Measurements from ENCODE around the gene FLRT1.
"Not testable (repeated sequence)": the region's sequence is repeated elsewhere in the genome, so short reads cannot be mapped to it uniquely, and the experiment has no call there.

FLRT1 gene

DNA sequence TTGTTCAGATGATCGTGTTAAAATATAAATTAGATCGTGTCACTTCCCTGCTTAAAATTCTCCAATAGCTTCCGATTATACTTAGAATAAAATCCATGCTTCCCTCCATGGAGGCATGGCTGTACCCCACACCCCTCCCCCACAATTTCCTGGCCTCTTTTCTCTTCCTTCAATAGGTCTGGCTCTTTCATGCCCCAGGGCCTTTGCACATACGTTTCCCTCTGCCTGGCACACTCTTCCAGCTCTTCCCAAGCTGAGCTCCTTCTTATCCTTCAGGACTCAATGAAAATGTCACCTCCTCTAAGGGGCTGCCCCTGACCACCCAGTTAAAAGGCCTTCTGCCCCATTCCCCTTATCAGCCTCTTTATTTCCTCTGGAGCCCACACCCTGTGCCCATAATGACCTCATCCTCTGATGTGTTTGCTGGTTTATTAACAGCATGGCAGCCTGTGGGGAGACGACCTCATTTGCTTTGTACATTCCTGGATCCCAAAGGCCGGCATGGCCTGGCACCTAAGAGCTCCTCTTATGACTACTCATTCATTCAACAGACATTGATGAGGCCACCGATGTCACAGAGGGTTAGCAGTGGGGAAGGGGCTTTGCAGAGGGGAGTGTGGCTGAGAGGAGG, 9.0 kb upstream of the FLRT1 start:
- no peak for DNase-seq

DNA sequence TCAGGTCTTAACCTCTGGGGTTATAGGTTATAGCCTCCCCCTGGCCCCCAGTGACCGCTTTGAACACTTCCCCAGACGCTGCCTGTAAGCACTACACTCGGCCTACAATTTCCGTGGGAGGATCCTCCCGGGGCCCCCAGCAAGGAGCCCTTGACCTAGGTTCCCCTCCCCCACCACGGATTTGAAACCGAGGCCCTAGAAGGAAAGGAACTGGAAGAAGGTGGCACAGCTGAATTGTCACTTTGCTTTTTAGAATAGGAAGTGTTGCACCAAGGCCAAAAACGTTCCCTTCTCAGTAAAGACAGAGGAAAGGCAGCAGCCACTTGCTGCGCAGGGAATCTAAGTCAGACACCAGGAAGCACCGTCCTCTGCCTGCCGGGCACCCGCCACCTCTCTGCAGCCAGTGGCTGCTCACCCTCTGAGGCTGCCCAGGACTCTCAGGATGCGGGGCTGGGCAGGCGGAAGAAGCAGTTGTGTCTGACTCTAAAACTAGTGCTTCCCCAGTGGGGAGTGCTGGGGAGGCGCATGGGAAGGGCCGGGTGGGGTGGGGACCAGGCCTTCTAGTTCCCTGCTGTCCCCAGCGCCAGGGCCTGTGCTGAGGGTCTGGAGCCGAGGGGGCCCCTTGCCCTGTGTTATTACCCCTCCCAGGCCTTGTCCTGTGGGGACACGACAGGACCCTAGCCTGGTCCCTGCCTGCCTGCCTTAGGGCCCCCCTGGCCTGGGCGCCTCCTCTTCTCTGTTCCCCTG, 7.9 kb upstream of the FLRT1 start:
- DNase-seq: no peak

DNA sequence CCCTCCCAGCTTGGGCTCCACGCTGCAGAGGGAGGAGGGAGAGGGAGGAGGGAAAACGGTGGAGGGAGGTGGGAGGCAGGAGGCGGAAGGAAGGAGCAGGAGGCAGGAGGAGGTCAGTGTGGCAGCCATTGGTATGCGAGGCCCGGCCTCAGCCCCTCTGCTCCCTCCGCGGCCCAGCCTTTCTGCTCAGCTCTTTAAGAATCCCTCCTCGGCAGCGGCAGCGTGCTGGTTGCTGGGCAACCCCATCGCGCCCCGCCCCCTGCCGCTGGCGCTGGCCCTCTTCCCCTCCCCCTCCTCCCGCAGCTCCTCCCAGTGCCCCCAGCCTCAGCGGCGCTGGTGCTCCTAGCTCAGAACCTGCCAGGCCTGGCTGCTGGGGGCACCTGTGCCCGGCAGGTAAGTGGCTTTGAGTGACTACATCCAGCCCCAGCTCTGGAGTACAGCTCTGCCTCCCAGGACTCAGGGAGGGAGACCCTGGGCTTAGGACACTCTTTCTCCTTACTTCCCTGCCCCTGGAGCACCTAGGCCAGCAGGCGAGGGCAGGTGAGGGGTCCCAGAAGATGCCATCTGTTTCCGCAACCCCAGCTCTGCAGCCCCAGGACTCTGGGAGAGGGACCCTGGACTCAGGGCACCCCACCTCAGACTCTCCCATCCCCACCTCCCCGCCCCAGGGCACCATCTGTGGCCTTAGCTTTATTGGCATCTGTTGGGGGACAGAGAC, 7.2 kb upstream of the FLRT1 start:
- DNase-seq: no peak

DNA sequence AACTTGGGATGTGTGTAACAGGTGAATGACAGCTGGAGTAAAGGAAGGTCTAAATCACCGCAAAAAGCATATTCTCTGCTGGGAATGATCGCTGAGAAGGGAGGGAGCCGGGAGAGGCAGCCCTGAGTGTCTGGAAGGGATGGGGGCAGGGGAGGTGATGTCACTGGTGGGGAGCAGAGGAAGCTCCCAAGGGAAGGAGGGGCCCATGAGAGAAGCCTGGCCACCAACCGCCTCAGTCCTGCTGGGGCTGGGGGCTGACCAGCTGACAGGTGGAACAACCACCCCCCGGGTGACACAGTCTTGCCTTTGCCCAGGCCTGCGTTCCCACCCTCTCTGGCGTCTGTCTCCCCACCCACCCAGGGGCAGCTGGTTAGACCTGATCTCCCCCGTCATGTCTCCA, 6.0 kb upstream of the FLRT1 start:
- DNase-seq: no peak

DNA sequence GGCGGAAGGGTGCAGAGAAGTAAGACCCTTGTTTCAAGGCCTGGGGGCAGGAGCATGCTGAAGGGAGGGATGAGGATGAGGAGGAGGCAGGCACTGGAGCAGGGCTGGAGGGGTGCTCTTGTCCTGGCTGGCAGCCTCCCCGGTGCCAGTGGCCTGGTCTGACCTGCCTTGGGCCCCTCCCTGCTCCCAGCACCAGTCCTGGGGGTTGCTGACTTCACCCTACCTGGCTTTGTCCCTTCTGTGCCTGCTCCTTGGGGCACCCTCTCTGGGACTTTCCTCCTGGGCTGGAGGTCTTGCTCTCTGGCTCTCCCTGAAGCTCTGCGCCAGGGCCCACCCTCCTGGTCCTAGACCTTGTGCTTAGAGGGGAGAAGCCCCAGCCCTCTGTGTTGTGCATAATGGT, 4.7 kb upstream of the FLRT1 start:
- DNase-seq: no peak

DNA sequence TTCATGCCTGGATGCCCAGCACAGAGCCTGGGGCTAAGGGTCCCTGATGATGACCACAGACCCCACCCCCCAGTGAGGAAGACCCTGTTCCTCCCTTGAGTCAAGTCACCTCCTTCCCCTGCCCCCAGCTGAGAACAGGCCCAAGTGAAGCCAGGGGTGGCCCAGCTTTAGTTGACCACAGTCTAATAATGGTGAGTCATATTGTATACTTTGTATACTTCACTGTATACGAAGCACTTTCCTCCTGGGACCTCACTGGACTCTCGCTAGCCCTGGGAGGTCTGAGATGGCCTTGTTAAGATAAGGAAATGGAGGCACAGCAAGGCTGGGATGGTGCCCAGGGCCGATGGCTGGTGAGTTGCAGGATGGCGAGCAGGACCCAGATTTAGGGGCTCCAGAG, 3.7 kb upstream of the FLRT1 start:
- DNase-seq: no peak

DNA sequence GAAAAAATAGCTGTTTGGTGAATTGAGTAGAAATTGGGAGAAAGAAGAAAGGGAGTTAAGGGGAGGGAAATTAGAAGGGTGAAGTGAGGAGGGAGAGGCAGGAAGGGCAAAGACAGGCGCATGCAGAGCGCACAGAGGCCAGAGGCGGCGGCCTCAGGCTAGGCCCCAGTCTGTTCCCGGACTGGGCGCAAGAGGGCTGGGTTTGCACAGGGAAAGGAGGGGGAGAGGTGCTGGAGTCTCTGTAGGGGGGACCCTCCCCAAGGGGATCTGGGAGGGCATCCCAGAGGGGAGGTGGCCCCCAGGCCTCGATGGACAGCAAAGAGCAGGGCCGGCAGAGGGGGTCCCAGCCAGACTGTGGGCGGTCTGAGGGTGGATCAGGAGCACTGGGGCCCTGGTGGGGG, 1.3 kb upstream of the FLRT1 start:
- DNase-seq: no peak

DNA sequence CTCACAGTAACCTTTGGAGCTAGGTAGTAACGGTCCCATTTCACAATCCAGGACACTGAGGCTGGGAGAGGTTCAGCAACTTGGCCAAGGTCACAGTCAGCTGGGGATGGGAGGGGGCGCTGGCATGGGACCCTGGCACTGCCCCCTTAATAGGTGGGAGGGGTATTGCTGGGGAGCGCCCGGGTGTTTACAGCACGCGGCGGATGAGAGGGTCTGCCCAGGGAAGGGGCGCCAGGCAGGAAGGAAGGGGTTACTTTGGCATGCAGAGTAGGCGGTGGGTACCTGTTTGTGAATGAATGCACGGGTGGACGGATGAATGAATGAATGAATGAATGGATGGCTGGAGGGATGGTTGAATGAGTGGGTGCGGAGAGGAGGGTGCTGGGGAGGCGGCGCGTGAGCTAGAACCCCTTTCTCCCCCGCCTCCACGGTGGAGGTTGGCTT, 628 bp upstream of the FLRT1 start:
- no peak for DNase-seq

DNA sequence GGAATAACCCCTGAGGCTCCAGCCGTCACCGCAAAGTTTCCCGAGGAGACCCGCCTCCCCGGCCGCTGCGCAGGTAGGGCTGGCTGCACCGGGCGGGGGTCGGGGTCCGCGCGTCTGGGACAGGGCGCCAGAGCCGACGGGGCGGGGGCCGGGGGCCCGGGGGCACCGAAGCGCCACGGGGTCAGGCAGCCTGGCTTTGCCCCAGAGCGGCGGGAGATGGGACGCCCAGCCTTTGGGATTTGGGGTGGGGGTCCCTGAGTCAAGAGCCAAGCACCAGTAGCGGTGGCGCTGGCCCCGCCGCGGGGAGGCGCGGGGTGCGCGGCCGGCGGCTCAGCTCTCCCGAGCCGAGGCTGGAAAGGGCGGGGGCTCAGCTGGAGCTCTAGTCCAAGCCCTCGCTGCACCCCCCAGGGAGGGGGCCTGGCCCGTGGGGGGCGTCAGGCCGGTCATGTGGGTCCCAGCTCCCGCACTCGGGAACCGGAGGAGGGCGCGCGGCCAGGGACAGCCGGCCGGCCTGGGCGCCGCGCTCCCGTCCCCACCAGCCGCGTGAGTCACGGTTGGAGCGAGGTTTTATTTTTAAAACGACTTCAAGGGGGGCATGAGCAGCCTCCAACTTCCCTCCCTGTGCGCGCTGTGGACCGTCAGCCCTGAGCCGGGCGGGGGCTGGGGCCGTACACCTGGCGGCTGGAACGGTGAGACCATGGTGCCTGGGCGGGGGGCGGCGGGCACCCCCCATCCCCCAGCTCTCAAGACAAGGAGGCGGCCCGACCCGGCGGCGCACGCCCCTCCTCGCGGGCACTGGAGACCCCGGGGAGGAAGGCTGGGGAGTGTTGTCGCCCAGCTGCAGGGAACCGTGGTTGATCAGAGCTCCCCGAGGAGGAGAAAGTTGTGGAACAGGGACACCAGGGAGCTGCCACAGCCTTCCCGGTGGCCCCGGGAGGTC, 626 bp downstream of the FLRT1 start:
- DNase-seq: no peak

DNA sequence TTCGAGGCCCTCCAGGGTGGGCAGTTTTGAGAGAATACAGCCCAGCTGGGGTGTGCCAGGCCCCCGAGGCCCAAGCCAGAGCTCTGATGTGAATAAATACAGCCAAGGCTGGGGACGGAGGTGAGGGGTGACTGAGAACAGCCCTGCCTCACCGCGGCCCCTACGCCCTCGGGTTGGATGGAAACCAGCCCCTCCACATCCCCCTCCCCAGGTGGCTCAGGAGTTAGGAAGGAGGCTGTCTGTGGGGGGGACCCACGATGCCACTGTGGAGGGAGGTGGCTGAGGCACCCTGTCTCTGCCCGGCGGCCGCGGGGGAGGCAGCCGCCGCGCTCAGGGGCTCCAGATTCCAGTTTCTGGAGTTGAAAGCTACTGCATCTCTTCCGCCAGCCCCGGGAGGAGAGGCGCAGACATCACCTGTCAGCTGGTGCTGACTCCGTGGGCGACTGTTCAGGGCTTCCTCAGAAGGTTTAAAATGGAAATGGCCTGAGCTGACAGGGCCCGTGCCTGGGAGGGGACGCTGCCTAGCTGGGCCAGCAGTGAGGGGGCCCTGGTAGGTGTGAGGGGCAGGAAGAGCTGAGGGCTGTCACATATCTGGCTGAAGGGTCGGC, 1.4 kb downstream of the FLRT1 start:
- DNase-seq: no peak

DNA sequence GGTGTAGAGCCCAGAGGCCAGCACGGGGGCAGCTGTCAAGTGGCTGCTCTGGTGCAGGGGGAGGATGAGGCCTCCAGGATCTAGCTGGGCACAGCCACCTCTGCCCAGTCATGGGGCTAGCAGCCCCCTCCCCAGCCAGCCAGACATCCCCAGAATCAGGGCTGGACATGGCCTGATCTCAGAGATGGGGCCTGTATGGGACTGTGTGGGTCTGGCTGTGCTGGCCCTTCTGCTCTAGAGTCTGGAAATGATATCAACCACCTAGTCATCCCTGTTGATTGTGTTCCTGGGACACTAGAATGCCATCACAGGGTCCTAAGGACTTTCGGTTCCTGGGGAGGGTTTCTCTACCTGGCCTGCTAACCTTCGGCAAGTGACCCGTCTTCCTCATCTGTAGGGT, 2.8 kb downstream of the FLRT1 start:
- DNase-seq: no peak

DNA sequence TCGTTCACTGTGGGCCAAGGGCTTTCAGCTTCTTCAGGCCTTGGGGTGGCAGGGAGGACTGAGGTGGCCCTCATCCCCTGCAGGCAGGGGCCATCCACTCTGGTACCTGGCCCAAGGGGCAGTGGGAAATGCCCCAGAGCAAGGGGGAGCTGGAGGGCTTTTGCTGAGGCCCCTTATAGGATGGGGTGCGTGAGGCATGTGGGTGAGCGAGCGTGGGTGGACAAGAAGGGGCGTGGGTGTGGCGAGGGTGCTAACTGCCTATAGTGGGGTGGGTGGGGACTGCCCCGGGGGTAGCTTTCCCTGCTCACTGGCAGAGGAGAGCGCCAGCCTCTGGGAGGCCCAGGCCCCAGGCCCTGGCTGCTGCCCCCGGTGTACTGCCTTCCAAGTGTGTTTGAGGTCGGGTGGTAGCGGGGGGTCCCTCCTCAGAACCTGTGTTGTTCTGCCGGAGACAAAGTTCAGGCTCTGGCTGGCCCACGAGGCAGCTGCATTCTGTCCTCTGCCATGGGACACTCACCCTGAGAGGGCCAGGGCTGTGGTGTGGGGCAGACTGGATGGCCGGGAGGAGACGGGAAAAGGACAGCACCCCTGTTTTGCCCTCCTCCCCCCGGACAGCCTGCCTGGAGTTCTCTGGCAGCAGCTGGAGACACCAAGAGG, 3.4 kb downstream of the FLRT1 start:
- DNase-seq: no peak

DNA sequence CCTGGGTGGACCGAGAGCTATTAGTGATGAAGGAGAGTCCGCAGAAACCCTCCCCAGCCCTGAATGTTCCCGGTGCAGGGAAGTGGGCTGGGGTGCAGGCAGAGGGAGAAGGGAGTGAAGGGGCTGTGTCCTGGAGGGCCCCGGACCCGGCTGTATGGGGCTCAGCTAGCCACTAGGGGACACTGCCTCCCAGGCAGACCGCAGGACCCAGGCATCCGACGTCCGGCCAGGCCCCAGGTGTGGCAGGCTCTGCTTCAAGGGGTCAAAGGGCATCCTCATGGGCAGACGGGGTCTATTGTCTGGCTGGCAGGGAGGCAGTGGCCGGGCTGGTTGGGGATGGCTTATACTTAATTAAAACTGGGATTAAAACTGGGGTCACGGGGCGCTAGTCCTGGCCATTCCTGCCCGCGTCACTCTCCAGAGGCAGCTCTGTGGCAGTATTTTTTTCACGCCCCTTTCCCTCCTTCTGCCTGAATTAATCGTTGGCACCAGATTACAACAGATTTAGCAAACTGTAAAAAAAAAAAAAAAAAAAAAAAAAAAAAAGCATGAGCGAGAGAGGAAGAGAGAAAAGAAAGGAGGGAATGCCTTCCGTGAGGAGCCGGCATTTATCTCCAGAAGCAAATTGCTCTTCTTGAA, 5.1 kb downstream of the FLRT1 start:
- DNase-seq: no peak

DNA sequence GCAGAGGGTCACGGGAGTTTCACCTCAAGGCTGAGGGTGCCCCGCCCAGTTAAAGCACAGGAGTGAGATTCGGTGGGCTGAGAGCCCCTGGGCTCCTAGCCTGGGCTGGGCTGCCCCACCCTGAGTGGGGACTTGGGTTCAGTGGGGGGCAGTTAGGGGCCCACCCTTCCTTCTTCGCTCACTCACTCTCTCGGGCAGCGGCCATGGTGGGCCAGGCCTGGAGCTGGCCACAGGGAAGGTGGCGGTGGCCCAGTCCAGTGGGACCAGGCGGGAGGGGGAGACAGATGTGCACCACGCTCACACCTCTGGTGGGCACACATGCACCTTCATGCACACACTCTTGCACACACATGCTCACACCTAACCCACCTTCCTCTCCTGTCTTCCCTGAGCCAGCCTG, 6.1 kb downstream of the FLRT1 start:
- DNase-seq: no peak

DNA sequence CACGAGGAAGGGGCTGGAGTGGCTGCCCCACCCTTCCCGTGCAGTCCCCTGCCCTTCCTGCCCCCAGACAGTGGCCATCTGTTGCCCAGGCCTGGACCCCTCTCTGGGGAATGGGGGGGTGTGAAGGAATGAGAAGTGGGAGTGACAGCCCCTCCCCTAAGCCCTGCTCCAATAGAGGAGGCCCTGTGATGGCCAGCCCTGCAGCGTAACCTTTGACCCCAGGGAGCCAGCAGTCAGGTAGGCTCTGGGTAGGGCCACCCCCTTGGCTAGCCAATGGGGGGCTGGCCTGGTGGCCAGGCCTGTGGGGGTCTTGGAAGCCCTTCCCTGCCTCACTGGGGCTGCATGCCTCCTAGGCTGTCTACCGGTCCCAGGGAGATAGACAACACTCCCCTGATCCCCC, 6.6 kb downstream of the FLRT1 start:
- no peak for DNase-seq

DNA sequence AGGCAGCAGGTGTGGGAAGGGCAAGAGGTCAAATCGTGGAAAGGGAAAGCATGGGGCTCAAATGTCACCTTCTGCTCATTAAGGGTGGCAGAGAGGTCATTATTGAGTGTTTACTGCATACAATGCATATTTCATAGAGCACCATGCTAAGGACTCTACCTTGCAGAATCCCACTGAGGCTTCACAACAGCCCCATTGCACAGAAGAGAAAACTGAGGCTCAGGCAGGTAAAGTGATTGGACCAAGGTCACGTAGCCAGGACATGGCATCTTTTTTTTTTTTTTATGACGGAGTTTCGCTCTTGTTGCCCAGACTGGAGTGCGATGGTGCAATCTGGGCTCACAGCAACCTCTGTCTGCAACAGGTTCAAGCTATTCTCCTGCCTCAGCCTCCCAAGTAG, 7.8 kb downstream of the FLRT1 start:
- DNase-seq: no peak

DNA sequence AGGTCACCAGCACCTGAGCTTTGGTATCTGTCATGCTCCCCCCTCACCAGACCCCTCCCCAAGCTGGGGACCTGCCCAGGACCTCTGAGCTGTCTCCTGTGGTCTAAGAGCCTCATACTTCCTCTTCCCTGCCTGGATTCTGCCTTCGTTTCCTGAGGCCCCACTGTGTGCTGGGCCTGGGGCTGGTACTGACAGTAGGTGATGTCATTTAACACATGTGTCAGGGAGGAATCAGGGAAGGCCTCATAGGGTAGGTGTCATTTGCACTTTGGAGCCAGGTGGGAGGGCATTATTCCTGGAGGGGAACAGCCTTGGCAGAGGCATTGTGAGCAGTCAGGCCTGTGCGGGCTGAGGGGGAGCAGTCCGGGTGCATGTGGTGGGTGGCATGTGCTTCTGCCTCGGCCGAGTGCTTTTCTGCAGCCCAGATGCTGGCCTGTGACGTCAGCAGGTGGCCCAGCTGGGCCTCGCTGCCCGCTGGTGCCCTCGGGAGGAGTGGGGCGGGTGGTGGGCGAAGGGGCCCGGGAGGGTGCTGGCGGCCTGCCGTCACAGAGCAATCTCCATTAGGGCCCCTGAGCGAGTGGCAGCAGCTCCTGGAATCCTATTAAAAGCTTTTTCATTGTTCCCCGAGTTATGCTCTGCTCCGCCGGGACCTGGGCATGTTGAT, 9.1 kb downstream of the FLRT1 start:
- no peak for DNase-seq

DNA sequence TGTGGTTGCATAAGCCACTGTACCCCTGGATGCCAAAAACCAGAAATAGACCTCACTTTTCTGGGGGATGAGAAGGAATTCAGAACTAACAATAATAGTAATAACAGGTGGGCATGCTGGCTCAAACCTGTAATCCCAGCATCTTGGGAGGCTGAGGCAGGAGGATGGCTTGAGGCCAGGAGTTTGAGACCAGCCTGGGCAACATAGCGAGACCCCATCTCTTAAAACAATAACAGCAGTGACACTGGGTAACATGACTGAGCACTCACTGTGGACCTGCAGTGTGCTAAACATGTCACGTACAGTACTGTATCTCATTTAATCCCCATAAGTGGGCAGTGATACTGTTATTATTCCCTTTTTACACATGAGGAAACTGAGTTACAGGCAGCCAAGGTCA, 10.0 kb downstream of the FLRT1 start:
- no peak for DNase-seq

DNA sequence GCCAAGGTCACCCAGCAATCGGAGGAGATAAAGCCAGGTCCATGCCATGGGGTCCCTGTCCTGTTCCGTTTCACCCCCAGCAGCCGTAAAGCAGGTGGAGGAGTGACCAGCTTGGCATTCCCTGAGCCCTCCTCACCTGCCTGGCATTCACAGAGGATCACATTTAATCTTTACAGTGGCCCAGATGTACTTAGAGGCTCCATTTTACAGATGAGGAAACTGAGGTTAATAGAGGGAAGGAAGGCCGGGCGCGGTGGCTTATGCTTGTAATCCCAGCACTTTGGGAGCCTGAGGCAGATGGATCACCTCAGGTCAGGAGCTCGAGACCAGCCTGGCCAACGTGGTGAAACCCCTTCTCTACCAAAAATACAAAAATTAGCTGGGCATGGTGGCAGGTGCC, 11.6 kb downstream of the FLRT1 start:
- DNase-seq: not testable (repeated sequence)

DNA sequence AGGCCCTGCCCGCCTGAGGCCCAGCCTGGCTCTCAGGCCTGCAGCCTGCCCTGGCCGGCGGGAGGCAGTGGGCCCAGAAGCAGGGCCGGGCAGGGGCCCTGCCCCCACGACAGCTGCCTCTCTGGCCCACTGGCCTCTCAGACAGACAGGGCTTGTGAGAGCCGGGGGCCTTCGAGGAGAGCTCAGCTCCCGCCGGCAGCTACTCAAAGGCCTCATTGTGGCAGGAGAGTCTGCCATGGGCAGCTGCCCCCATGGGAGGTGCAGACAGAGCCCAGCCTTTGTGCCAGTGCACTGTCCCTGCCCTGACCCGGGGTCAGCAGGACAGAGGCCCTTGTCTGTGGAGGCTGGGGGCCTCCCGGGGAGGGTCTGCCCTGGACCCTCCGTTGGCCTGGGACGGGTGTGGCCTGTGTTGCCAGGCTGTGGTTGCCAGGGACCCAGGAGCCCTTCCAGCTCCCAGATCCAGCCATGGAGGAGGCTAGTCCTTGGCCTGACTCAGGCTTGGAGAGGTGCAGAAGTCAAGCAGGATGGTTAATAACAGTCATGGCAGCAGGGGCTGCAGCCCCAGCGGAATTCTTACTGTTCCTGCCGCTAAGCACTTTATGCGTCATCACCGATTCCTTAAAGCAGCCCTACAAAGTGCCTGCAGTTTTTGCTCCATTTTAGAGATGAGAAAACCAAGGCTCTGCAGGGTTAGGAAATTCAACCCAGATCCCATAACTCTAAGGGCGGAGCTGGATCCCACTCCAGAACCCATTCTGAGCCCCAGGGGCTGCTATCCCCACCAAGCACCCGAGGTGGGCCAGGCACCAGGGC, 12.5 kb downstream of the FLRT1 start:
- no peak for DNase-seq
